ENCODE data around the gene TEX35.

- TF ChIP-seq CTCF (IDR thresholded peaks at IDR 0.05) (no peak), EP300 (IDR thresholded peaks at IDR 0.05) (no peak), POLR2AphosphoS5 (IDR thresholded peaks at IDR 0.05) (no peak), POLR2A (IDR thresholded peaks at IDR 0.05) (no peak)
Observed at GRCh38 chr1:178509414-178510007, 3.4 kb upstream of the TEX35 start.

Measured in stomach (tissue), 4 donors.